ENCODE measurements around the gene VPS13D. TPM values are rescaled to one million over a fixed set of nuclear protein-coding genes. Genes with fewer than 3 reads are reported as not detected.

The VPS13D gene
- polyA plus RNA-seq, 3 donors, result 3.6 to 20.2 (median 5.1) TPM

DNA sequence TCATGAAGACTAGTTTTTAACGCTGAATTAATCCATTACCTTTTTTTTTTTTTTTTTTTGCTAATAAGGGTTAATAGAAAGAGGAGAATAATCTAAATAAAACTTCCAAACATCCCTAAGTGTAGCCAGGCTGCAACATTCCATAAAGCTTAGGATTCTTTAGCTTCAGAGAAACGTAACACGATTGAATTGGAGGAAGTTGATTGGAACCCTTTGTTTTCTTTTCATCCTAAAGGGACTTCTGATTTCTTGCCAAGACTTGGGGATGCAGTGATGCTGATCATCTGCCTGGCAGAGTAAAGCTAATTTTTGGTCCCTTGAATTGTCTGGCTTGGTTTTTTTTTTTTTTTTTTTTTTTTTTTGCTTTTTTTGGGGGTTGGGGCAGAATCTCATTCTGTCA is 142.9 kb downstream of the VPS13D start:
- intact Hi-C loops (cut with micrococcal nuclease), result no loop called here
- no peak overlapping the region for H3K4me3 Mint-ChIP-seq
- H3K36me3 ChIP-seq (replicated peaks in 1 of 2; ENCODE audit: control insufficient read depth in 1 of 2, insufficient read depth in 2 of 2, low read length in 2 of 2), result peaks cover 30 to 71% of the 10 kb centered on the region in 2 donors
- H3K4me2 ChIP-seq (replicated peaks; ENCODE audit: extremely low read depth, low read length, poor library complexity, severe bottlenecking), result no peak overlapping the region
- no peak overlapping the region for H3K27ac Mint-ChIP-seq
- no peaks in the 10 kb centered on the region for H3K27me3 ChIP-seq (ENCODE audit: control insufficient read depth in 2 of 2, insufficient read depth in 2 of 2, low read length in 2 of 2)
- H3K27me3 Mint-ChIP-seq (ENCODE audit: low read depth in 3 of 3), result no peaks in the 10 kb centered on the region
- peaks cover 24% of the 10 kb centered on the region in 2 donors for H3K4me1 ChIP-seq (ENCODE audit: control insufficient read depth in 1 of 2, insufficient read depth in 2 of 2, low read length in 2 of 2)
- TF ChIP-seq, protein P1, sequence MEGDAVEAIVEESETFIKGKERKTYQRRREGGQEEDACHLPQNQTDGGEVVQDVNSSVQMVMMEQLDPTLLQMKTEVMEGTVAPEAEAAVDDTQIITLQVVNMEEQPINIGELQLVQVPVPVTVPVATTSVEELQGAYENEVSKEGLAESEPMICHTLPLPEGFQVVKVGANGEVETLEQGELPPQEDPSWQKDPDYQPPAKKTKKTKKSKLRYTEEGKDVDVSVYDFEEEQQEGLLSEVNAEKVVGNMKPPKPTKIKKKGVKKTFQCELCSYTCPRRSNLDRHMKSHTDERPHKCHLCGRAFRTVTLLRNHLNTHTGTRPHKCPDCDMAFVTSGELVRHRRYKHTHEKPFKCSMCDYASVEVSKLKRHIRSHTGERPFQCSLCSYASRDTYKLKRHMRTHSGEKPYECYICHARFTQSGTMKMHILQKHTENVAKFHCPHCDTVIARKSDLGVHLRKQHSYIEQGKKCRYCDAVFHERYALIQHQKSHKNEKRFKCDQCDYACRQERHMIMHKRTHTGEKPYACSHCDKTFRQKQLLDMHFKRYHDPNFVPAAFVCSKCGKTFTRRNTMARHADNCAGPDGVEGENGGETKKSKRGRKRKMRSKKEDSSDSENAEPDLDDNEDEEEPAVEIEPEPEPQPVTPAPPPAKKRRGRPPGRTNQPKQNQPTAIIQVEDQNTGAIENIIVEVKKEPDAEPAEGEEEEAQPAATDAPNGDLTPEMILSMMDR (IDR thresholded peaks at IDR 0.05), result no peak
- no CpG with 5 or more reads among the region's 3 CpGs for WGBS (ENCODE audit: insufficient coverage)
- H3K27ac ChIP-seq (ENCODE audit: low read depth in 1 of 2, low read length in 2 of 2), result no peak overlapping the region
- H3K79me2 ChIP-seq (ENCODE audit: insufficient read depth, low read length), result no peaks in the 10 kb centered on the region
- H3K9me3 Mint-ChIP-seq, result no peaks in the 10 kb centered on the region
- no peak for DNase-seq
- peaks cover 22% of the 10 kb centered on the region for H3K4me1 Mint-ChIP-seq
- no peak overlapping the region for H2AFZ ChIP-seq (ENCODE audit: insufficient read depth, low read depth, low read length, poor library complexity, severe bottlenecking)
- no peak overlapping the region for H3K9ac ChIP-seq (ENCODE audit: insufficient read depth, low read length, poor library complexity, severe bottlenecking)
- peaks cover 57 to 75% of the 10 kb centered on the region in 2 donors for H3K36me3 Mint-ChIP-seq
- H3K4me3 ChIP-seq (replicated peaks in 1 of 3; ENCODE audit: low read depth in 2 of 3, low read length in 3 of 3), result no peak overlapping the region
- no peaks in the 10 kb centered on the region for H4K20me1 ChIP-seq (ENCODE audit: insufficient read depth, low read length)
- no peaks in the 10 kb centered on the region for H3K9me3 ChIP-seq (replicated peaks in 1 of 2; ENCODE audit: control insufficient read depth in 1 of 2, insufficient read depth in 1 of 2, low read length in 2 of 2)

DNA sequence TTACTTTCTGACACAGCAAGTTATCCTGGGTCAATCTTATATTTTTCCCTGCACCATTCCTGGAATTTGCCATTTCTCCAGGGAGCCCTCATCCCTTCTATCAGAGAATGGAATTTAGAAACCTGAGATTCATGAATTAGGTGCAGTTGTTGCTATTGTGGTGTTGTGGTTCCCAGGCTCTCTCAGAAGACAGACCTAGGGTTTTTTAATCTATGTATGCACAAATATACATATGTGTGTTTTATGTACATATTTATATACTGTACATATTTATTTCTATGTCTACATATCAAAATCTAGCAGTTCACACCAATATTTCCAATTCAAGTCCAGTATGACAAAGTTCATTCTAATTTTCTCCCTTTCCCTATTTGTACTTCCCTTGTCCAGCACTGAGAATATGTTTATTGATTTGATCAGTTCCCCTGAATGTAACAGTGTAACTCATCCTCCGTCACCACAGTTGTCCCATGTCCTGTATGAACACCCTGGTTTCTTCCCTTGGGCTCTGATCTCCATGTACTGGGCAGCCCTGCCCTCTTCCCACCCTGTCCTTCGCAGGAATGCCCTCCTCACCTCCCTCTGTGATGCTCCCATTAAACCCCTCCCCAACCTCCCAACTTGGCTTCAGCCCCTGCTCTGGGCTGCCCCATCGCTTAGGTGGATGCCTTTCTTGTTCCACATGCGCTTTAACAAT is 145.5 kb downstream of the VPS13D start:
- 100% methylated on average over 2 of the region's 4 CpGs for WGBS (ENCODE audit: insufficient coverage)
- Histone ChIP-seq H3K36me3 (replicated peaks in 1 of 2; ENCODE audit: control insufficient read depth in 1 of 2, insufficient read depth in 2 of 2, low read length in 2 of 2) (peaks cover 17 to 70% of the 10 kb centered on the region in 2 donors), H3K4me2 (replicated peaks; ENCODE audit: extremely low read depth, low read length, poor library complexity, severe bottlenecking) (no peak overlapping the region), H4K20me1 (ENCODE audit: insufficient read depth, low read length) (no peaks in the 10 kb centered on the region), H3K4me1 (ENCODE audit: control insufficient read depth in 1 of 2, insufficient read depth in 2 of 2, low read length in 2 of 2) (peaks cover 25 to 26% of the 10 kb centered on the region in 2 donors), H2AFZ (ENCODE audit: insufficient read depth, low read depth, low read length, poor library complexity, severe bottlenecking) (no peak overlapping the region), H3K27me3 (ENCODE audit: control insufficient read depth in 2 of 2, insufficient read depth in 2 of 2, low read length in 2 of 2) (no peaks in the 10 kb centered on the region), H3K4me3 (replicated peaks in 1 of 3; ENCODE audit: low read depth in 2 of 3, low read length in 3 of 3) (no peak overlapping the region), H3K9me3 (replicated peaks in 1 of 2; ENCODE audit: control insufficient read depth in 1 of 2, insufficient read depth in 1 of 2, low read length in 2 of 2) (no peaks in the 10 kb centered on the region), H3K79me2 (ENCODE audit: insufficient read depth, low read length) (no peaks in the 10 kb centered on the region), H3K9ac (ENCODE audit: insufficient read depth, low read length, poor library complexity, severe bottlenecking) (no peak overlapping the region), H3K27ac (ENCODE audit: low read depth in 1 of 2, low read length in 2 of 2) (peak overlapping the region in 1 of 2 donors; percentile 73)
- H3K9me3 Mint-ChIP-seq, result no peaks in the 10 kb centered on the region
- peaks cover 23% of the 10 kb centered on the region for H3K4me1 Mint-ChIP-seq
- peak overlapping the region in 5 of 7 donors; percentile 4 to 75 (median 35) for H3K27ac Mint-ChIP-seq
- no peak overlapping the region for H3K4me3 Mint-ChIP-seq
- peaks cover 0 to 2% (median 0%) of the 10 kb centered on the region in 3 donors for H3K27me3 Mint-ChIP-seq (ENCODE audit: low read depth in 3 of 3)
- intact Hi-C loops (cut with micrococcal nuclease), result no loop called here
- H3K36me3 Mint-ChIP-seq, result peaks cover 49 to 73% of the 10 kb centered on the region in 2 donors
- TF ChIP-seq, protein P1 (IDR thresholded peaks at IDR 0.05), result no peak
- no peak for DNase-seq

Measured in CD14-positive monocyte (primary cell).